Lung (tissue), 12 donors: ENCODE results near the gene SLC17A4. TPM values are rescaled to one million over a fixed set of nuclear protein-coding genes. Genes with fewer than 3 reads are reported as not detected.

Source experiments
- ATAC-seq: fragments of 200-7000 bp; cut with Tn5 transposase; one replicate; pipeline ENCODE4 v1.9.1; 2020; ENCODE audit warnings: moderate number of reproducible peaks; ENCODE audit not compliant: insufficient read depth, low FRiP score
- DNase-seq, 3 donors: peaks; one replicate each; pipeline ENCODE4 v3.0.0-alpha.2; 2013 to 2017
- H3K27ac ChIP-seq, 2 donors: one replicate each; pipeline ENCODE4 v1.5.1; 2013; ENCODE audit warnings: mild to moderate bottlenecking in 2 of 2, moderate library complexity in 2 of 2, control low read depth in 1 of 2, inconsistent platforms in 1 of 2, low read depth in 1 of 2, low read length in 1 of 2
- H3K27me3 ChIP-seq, 3 donors: one replicate each; pipeline ENCODE4 v1.5.1; 2013; ENCODE audit warnings: low read length in 2 of 3; ENCODE audit not compliant: control insufficient read depth in 3 of 3, insufficient read depth in 3 of 3
- H3K36me3 ChIP-seq, 4 donors: one replicate each; pipeline ENCODE4 v1.5.1; 2013; ENCODE audit warnings: low read length in 4 of 4, mild to moderate bottlenecking in 1 of 4, moderate library complexity in 1 of 4; ENCODE audit not compliant: control insufficient read depth in 4 of 4, insufficient read depth in 4 of 4
- H3K4me1 ChIP-seq, 5 donors: one replicate each; pipeline ENCODE4 v1.5.1; 2013; ENCODE audit warnings: low read length in 5 of 5, mild to moderate bottlenecking in 2 of 5, moderate library complexity in 1 of 5; ENCODE audit not compliant: control insufficient read depth in 5 of 5, insufficient read depth in 5 of 5
- H3K4me3 ChIP-seq: one replicate; pipeline ENCODE4 v1.5.1; 2013; ENCODE audit warnings: mild to moderate bottlenecking, control low read depth, moderate library complexity
- H3K9ac ChIP-seq, 2 donors: one replicate each; pipeline ENCODE4 v1.5.1; 2013; ENCODE audit warnings: low read length in 2 of 2, control low read depth in 1 of 2; ENCODE audit not compliant: insufficient read depth in 1 of 2
- H3K9me3 ChIP-seq, 4 donors: one replicate each; pipeline ENCODE4 v1.5.1; 2013; ENCODE audit warnings: low read length in 3 of 4, mild to moderate bottlenecking in 1 of 4, moderate library complexity in 1 of 4; ENCODE audit not compliant: control insufficient read depth in 4 of 4, insufficient read depth in 3 of 4
- CTCF ChIP-seq: IDR thresholded peaks from 2 replicates; pipeline ENCODE4 v1.5.1; 2012; ENCODE audit warnings: mild to moderate bottlenecking; ENCODE audit errors: control extremely low read depth, extremely low read depth
- WGBS, 2 donors: extraction: QIAGEN DNeasy Blood & Tissue Kit; methylation state at CpG; one replicate each; pipeline ENCODE4 v1.1.7; 2013; 5-methylcytosine and 5-hydroxymethylcytosine counted together
- polyA plus RNA-seq, 2 donors: library from polyadenylated mRNA; stranded (reverse); fragments of 200-250 nt; gene quantifications; one replicate each; pipeline ENCODE4 v1.2.1, GENCODE V29; 2013
- total RNA-seq, 2 donors: library from RNA; depleted of rRNA in 1 of 2; stranded (reverse); fragments of >200 nt in 1 of 2; gene quantifications; one replicate each; pipeline ENCODE4 v1.2.1, GENCODE V29; 2014 to 2021
- donor health status: control.
- donor health status: control.
- donor health status: Bipolar disorder and iron deficiency.
- donor health status: healthy.
- donor health status: DM: yes; HTN: yes; CAD: no.

Gene SLC17A4
- total and polyA plus RNA-seq, 4 donors: not detected

- ATAC-seq (no peak), DNase-seq (no peak)
- Histone ChIP-seq H3K9ac (no peak overlapping the region), H3K27ac (no peak overlapping the region), H3K27me3 (no peaks in the 10 kb centered on the region), H3K4me1 (no peaks in the 10 kb centered on the region), H3K36me3 (no peaks in the 10 kb centered on the region), H3K4me3 (no peak overlapping the region), H3K9me3 (no peaks in the 10 kb centered on the region)
- WGBS, 2 donors: 66 to 86% methylated on average over 4 of the region's 4 CpGs
- TF ChIP-seq CTCF: no peak
Observed at GRCh38 chr6:25777856-25778649, 23.5 kb downstream of the SLC17A4 start.

- ATAC-seq (no peak), DNase-seq (no peak)
- Histone ChIP-seq H3K36me3 (no peaks in the 10 kb centered on the region), H3K9me3 (no peaks in the 10 kb centered on the region), H3K27ac (no peak overlapping the region), H3K4me1 (no peaks in the 10 kb centered on the region), H3K4me3 (no peak overlapping the region), H3K27me3 (no peaks in the 10 kb centered on the region), H3K9ac (no peak overlapping the region)
- no peak for TF ChIP-seq CTCF
- 94 to 96% methylated on average over 1 of the region's 1 CpG for WGBS, 2 donors
Observed at GRCh38 chr6:25781134-25781533, 26.6 kb downstream of the SLC17A4 start.

GRCh38 chr6:25787428-25787827 lies 32.9 kb downstream of the SLC17A4 start:
- Histone ChIP-seq H3K36me3 (no peaks in the 10 kb centered on the region), H3K9ac (no peak overlapping the region), H3K27ac (no peak overlapping the region), H3K4me3 (no peak overlapping the region), H3K9me3 (no peaks in the 10 kb centered on the region), H3K27me3 (no peaks in the 10 kb centered on the region), H3K4me1 (no peaks in the 10 kb centered on the region)
- ATAC-seq: no peak
- no peak for TF ChIP-seq CTCF
- WGBS, 2 donors: 61 to 80% methylated on average over 2 of the region's 2 CpGs
- no peak for DNase-seq
